Heart right ventricle (tissue), 16 donors: ENCODE results near the gene PRSS56. TPM values are rescaled to one million over a fixed set of nuclear protein-coding genes. Genes with fewer than 3 reads are reported as not detected.
A peak's percentile ranks its signal among the peaks of the same experiment; 100 is the strongest.

Source experiments
- ATAC-seq, 8 donors: fragments of 200-7000 bp; cut with Tn5 transposase; one replicate each; pipeline ENCODE4 v1.9.1; 2020; ENCODE audit warnings: mild to moderate bottlenecking in 8 of 8, moderate library complexity in 8 of 8, moderate number of reproducible peaks in 1 of 8
- DNase-seq, 2 donors: peaks; one replicate each; pipeline ENCODE4 v3.0.0-alpha.2; 2020
- H3K27ac ChIP-seq, 10 donors: fragments of 200-600 bp; sonication (generic) in 2 of 10; one replicate each; pipeline versions ENCODE4 v1.5.0 to v1.8.0; 2020 to 2022; ENCODE audit warnings: mild to moderate bottlenecking in 3 of 10
- H3K27me3 ChIP-seq, 7 donors: fragments of 200-600 bp; one replicate each; pipeline ENCODE4 v1.8.0; 2021 to 2022; ENCODE audit warnings: mild to moderate bottlenecking in 2 of 7
- H3K36me3 ChIP-seq, 9 donors: fragments of 200-600 bp; sonication (generic) in 1 of 9; one replicate each; pipeline versions ENCODE4 v1.5.0 to v1.8.0; 2020 to 2022; ENCODE audit warnings: mild to moderate bottlenecking in 2 of 9
- H3K4me1 ChIP-seq, 9 donors: fragments of 200-600 bp; sonication (generic) in 1 of 9; one replicate each; pipeline versions ENCODE4 v1.5.0 to v1.8.0; 2020 to 2022; ENCODE audit warnings: mild to moderate bottlenecking in 4 of 9
- H3K4me3 ChIP-seq, 10 donors: fragments of 200-600 bp; sonication (generic) in 2 of 10; one replicate each; pipeline versions ENCODE4 v1.5.0 to v1.8.0; 2020 to 2022; ENCODE audit warnings: mild to moderate bottlenecking in 7 of 10, moderate library complexity in 2 of 10
- H3K9me3 ChIP-seq, 11 donors: fragments of 200-600 bp in 10 of 11; sonication (generic) in 2 of 11; one replicate each; pipeline versions ENCODE4 v1.5.0 to v1.8.0; 2013 to 2022; ENCODE audit warnings: mild to moderate bottlenecking in 2 of 11, control low read depth in 1 of 11, moderate library complexity in 1 of 11
- WGBS, 2 donors: extraction: QIAGEN DNeasy Blood & Tissue Kit; methylation state at CpG; one replicate each; pipeline ENCODE4 v1.1.7; 2013; ENCODE audit warnings: inconsistent platforms in 1 of 2; 5-methylcytosine and 5-hydroxymethylcytosine counted together
- intact Hi-C, 10 donors: fragments of 100-400 bp; cut with DNase I; formaldehyde crosslinking; loops; one replicate each; pipeline versions ENCODE4 v1.11.1 to v1.14.2; 2022
- polyA plus RNA-seq, 2 donors: library from polyadenylated mRNA; stranded (reverse); fragments of 200-250 nt; gene quantifications; one replicate each; pipeline ENCODE4 v1.2.3, GENCODE V29; 2013
- total RNA-seq, 10 donors: library from RNA; stranded (reverse); fragmentation: NEBNext Ultra II Directional in 3 of 10; extraction: Animal tissue kit (Norgen Biotek cat#: 25700) in 3 of 10; gene quantifications; one replicate each; pipeline versions ENCODE4 v1.2.1 to v1.2.4, GENCODE V29; 2021 to 2023
- TF ChIP-seq, protein P1 (sequence below), 9 donors: fragments of 200-600 bp; sonication (generic) in 2 of 9; IDR thresholded peaks; one replicate each; pipeline versions ENCODE4 v1.5.0 to v1.8.0; 2021 to 2022; ENCODE audit warnings: antibody characterized with exemption in 9 of 9, mild to moderate bottlenecking in 5 of 9, moderate library complexity in 1 of 9
- donor health status: Arrhythmogenic right ventricular cardiomyopathy.
- donor health status: ischemic (EF 13 %, LVEDD 7.1; RV severe dilation, severe dysfunction).
- donor health status: healthy with polysubstance abuse.
- donor health status: DM: no; HTN: yes; CAD: no.
- donor health status: DM: no; HTN: no; CAD: no.
- donor health status: ischemic (EF 25% LVEDD 6.9; RV normal size, moderate dysfunction).
- donor health status: ischemic (EF 25% LVEDD 5.7; RV mildly dilated, moderate dysfunction).
- donor health status: healthy.
- donor health status: DM: yes; HTN: yes; CAD: no.
- donor health status: Ischemic cardiomyopathy.
- donor health status: ischemic (EF 35%, LVEDD 5.7; RV mildly dilated, moderate dysfunction).
- donor health status: nonischemic (EF 11% LVEDD 7.7; RV severe dilation, severe dysfunction).
- donor health status: DM: yes; HTN: yes; CAD: no.
- donor health status: PGD.
- donor health status: ischemic (EF 29% LVEDD 5.4; RV normal size, mild dysfunction).
- donor health status: nonischemic (EF 23%, LVEDD 6.1; RV moderate dilation, normal function).

PRSS56 gene
- total and polyA plus RNA-seq, 12 donors, result 0.12 to 0.35 (median 0.19) TPM; not detected in 8

DNA sequence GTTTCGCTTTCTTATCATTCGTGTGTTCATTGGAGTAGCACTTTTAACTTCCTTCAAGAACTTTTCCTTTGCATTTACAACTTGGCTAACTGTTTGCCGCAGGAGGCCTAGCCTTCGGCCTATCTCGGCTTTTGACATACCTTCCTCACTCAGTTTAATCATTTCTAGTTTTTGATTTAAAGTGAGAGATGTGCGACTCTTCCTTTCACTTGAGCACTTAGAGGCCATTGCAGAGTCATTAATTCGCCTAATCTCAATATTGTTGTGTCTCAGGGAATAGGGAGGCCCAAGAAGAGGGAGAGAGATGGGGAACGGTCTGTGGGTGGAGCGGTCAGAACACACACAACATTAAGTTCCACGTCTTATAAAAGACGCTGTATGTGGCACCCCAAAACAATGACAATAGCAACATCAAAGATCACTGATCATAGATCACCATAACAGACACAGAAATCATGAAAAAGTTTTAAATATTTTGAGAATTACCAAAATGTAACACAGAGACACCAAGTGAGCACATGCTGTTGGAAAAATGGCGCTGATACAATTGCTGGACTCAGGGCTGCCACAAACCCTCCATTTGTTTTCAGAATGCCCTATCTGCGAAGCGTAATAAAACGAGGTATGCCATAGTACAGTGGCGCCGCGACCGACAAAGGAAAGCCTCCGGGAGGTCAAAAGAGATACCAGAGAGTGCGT is 29.6 kb downstream of the PRSS56 start:
- peak overlapping the region; percentile 68 to 98 (median 92) for H3K4me3 ChIP-seq
- intact Hi-C loops, result no loop called here
- H3K27ac ChIP-seq, result peak overlapping the region; percentile 74 to 100 (median 98)
- ATAC-seq, result no peak
- no peak for DNase-seq
- H3K27me3 ChIP-seq, result no peaks in the 10 kb centered on the region
- peaks cover 0 to 16% (median 9%) of the 10 kb centered on the region in 11 donors for H3K9me3 ChIP-seq
- 39 to 43% methylated on average over 21 of the region's 21 CpGs for WGBS, 2 donors
- H3K36me3 ChIP-seq, result peaks cover 0 to 34% (median 3%) of the 10 kb centered on the region in 9 donors
- H3K4me1 ChIP-seq, result peaks cover 6 to 62% (median 25%) of the 10 kb centered on the region in 9 donors
- TF ChIP-seq, protein P1, sequence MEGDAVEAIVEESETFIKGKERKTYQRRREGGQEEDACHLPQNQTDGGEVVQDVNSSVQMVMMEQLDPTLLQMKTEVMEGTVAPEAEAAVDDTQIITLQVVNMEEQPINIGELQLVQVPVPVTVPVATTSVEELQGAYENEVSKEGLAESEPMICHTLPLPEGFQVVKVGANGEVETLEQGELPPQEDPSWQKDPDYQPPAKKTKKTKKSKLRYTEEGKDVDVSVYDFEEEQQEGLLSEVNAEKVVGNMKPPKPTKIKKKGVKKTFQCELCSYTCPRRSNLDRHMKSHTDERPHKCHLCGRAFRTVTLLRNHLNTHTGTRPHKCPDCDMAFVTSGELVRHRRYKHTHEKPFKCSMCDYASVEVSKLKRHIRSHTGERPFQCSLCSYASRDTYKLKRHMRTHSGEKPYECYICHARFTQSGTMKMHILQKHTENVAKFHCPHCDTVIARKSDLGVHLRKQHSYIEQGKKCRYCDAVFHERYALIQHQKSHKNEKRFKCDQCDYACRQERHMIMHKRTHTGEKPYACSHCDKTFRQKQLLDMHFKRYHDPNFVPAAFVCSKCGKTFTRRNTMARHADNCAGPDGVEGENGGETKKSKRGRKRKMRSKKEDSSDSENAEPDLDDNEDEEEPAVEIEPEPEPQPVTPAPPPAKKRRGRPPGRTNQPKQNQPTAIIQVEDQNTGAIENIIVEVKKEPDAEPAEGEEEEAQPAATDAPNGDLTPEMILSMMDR (IDR thresholded peaks at IDR 0.05), result no peak

DNA sequence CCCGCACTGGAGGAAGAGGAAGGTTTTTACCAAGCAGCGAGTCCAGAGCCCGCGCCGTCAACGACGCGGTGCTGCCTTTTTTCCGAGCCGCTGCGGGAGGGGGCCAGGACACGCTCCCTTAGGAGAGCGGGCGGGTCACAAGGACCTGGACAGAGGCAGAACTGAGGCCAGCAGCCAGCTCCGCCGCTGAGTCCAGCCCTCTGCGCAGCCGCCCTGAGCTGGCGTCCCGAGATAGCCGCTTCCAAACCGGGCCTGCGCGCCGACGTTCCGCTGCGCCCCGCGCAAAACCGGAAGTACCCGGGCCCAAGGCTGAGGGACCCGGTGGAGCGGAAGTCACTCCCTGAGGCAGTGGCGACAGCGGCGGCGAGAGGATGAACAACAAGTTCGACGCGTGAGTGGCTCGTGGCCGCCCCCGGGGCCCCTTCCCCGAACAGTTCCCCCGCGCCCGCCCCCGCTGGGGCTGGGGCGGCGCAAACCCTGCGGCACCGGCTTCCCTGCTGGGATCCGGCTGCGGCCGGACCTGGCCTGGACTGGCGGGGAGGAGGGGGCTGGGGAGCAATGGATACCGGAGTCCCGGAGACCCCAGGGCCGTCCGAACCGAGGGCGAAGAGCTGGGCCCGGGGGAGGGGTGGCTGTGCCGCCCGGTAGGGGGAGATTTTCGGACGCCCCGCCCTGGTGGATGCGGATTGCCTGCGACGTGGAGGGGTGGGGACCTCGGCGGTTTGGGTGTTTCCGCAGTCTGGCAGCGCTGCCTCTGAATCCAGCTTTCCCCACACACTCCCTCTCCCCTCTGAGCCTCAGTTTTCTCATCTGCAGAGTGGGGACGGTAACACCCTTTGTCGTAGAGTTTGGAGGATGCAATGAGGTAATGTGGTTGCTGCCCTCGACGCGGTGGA is 30.4 kb downstream of the PRSS56 start, which contains the start of the genes EIF4E2 and TIGD1:
Gene EIF4E2 (plus strand): TSS at position 336 of the 896 bp plus-strand sequence. CDS start 36 bp downstream, at position 372.
Gene TIGD1 (minus strand): TSS at position 204 of the 896 bp plus-strand sequence. CDS start 675 bp downstream, outside the sequence.
- peaks cover 0 to 16% (median 9%) of the 10 kb centered on the region in 11 donors for H3K9me3 ChIP-seq
- DNase-seq (peak; percentile 94), ATAC-seq (peak; percentile 98 to 99 (median 98))
- intact Hi-C loops, result no loop called here
- 0% methylated on average over 81 of the region's 81 CpGs for WGBS, 2 donors
- peaks cover 6 to 63% (median 25%) of the 10 kb centered on the region in 9 donors for H3K4me1 ChIP-seq
- H3K27ac ChIP-seq, result peak within 1 kb of the TSS; percentile 74 to 100 (median 98)
- H3K36me3 ChIP-seq, result peaks cover 0 to 41% (median 3%) of the 10 kb centered on the region in 9 donors
- no peaks in the 10 kb centered on the region for H3K27me3 ChIP-seq
- H3K4me3 ChIP-seq, result peak within 1 kb of the TSS; percentile 68 to 98 (median 92)
- TF ChIP-seq, protein P1 (IDR thresholded peaks at IDR 0.05), result peak in 8 of 9 donors; percentile 10 to 49 (median 32)

DNA sequence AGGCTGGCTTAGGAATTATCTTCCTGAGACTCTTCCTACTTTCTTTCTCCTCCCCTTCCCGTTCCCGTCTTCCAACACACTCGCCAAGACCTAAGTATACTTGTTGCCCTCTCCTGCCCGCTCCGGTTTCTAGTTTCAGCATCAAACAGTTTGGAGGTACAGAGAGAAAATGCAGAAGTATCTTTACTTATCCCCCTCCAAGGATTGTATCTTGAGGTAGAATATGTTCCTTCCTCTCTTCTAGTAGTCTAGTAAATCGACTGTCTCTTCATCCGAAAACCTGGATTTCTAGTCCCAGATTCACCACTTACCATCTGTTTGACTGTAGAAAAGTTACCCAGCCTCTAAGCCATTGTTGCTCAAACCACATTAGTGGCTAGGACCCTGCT is 31.1 kb downstream of the PRSS56 start:
- Histone ChIP-seq H3K36me3 (peaks cover 0 to 46% (median 3%) of the 10 kb centered on the region in 9 donors), H3K4me1 (peaks cover 6 to 63% (median 25%) of the 10 kb centered on the region in 9 donors), H3K9me3 (peaks cover 0 to 16% (median 9%) of the 10 kb centered on the region in 11 donors), H3K27me3 (no peaks in the 10 kb centered on the region), H3K27ac (peak overlapping the region in 8 of 10 donors; percentile 96 to 100 (median 98)), H3K4me3 (peak overlapping the region; percentile 68 to 98 (median 92))
- ATAC-seq (no peak), DNase-seq (no peak)
- TF ChIP-seq, protein P1 (IDR thresholded peaks at IDR 0.05), result no peak
- WGBS, 2 donors, result 12 to 15% methylated on average over 7 of the region's 7 CpGs
- intact Hi-C loops, result no loop called here

DNA sequence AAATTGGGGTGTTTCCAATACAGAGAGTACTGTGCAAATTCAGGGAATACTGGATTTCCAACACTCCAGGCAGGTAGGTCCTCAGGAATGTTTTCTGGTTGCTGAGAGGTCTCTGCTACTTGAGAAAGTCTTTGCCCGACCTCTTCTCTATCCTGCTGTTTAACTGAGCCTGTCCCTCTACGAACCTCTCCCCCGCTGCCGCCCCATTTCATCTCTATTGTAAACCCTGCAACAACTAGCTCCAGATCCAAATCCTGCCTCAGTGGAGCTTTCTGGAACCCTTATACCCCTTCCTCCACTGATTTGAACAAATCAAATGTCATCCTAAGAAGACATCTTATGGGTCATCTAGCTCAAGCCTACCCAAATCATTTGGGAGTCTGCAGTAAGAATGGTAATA is 31.6 kb downstream of the PRSS56 start:
- peaks cover 6 to 57% (median 25%) of the 10 kb centered on the region in 9 donors for H3K4me1 ChIP-seq
- ATAC-seq, result no peak
- TF ChIP-seq, protein P1 (IDR thresholded peaks at IDR 0.05), result no peak
- H3K36me3 ChIP-seq, result peaks cover 0 to 50% (median 7%) of the 10 kb centered on the region in 9 donors
- DNase-seq, result no peak
- 96 to 97% methylated on average over 4 of the region's 4 CpGs for WGBS, 2 donors
- no peaks in the 10 kb centered on the region for H3K27me3 ChIP-seq
- peak overlapping the region in 9 of 10 donors; percentile 68 to 98 (median 92) for H3K4me3 ChIP-seq
- H3K27ac ChIP-seq, result peak overlapping the region in 1 of 10 donors; percentile 100
- H3K9me3 ChIP-seq, result peaks cover 0 to 16% (median 9%) of the 10 kb centered on the region in 11 donors
- intact Hi-C loops, result no loop called here
